ENCODE results near the gene SNUPN. TPM values are rescaled to one million over a fixed set of nuclear protein-coding genes. Genes with fewer than 3 reads are reported as not detected.

The SNUPN gene
- 19.5 TPM for total RNA-seq
- long read RNA-seq, transcript SNUPN-206 (9 exons, 1,682 nt) = minor isoform, 12 of 48 reads
- long read RNA-seq, transcript SNUPN-201 (9 exons, 1,513 nt) = major isoform, 26 of 48 reads
- long read RNA-seq, partial matches to known transcripts = 2 of 48 reads
- long read RNA-seq, other reads (novel, unspliced or antisense) = 8 of 48 reads

GRCh38 chr15:75625542-75626347 lies at the start of gene SNUPN:
Gene SNUPN, minus strand, starts transcription at chr15:75625725. Its CDS starts 4,674 bp downstream, at chr15:75621051.
- DNase-seq = peak; percentile 95
- intact Hi-C loops (cut with micrococcal nuclease) = no loop called here
- H3K27me3 ChIP-seq (ENCODE audit: low read depth) = no peaks in the 10 kb centered on the region
- peaks cover 31% of the 10 kb centered on the region for H3K4me1 ChIP-seq
- TF ChIP-seq CTCF (IDR thresholded peaks at IDR 0.05; ENCODE audit: borderline replicate concordance) = no peak
- H3K9me3 ChIP-seq (replicated peaks) = no peaks in the 10 kb centered on the region
- H3K27ac ChIP-seq (replicated peaks) = peak within 1 kb of the TSS; percentile 96
- H3K4me3 ChIP-seq = peak within 1 kb of the TSS; percentile 78
- no peaks in the 10 kb centered on the region for H3K36me3 ChIP-seq

- H3K36me3 ChIP-seq = peaks cover 5% of the 10 kb centered on the region
- TF ChIP-seq CTCF (IDR thresholded peaks at IDR 0.05; ENCODE audit: borderline replicate concordance) = no peak
- H3K27me3 ChIP-seq (ENCODE audit: low read depth) = no peaks in the 10 kb centered on the region
- intact Hi-C loops (cut with micrococcal nuclease) = no loop called here
- H3K9me3 ChIP-seq (replicated peaks) = no peaks in the 10 kb centered on the region
- H3K4me3 ChIP-seq = no peak overlapping the region
- H3K27ac ChIP-seq (replicated peaks) = peak overlapping the region; percentile 81
- no peak for DNase-seq
- H3K4me1 ChIP-seq = peaks cover 75% of the 10 kb centered on the region
These were observed 48.8 kb upstream of the SNUPN start for GRCh38 chr15:75674366-75674765.

GRCh38 chr15:75673426-75674235 lies 48.1 kb upstream of the SNUPN start:
- Histone ChIP-seq H3K9me3 (replicated peaks) (no peaks in the 10 kb centered on the region), H3K27me3 (ENCODE audit: low read depth) (no peaks in the 10 kb centered on the region), H3K27ac (replicated peaks) (peak overlapping the region; percentile 81), H3K36me3 (peaks cover 5% of the 10 kb centered on the region), H3K4me3 (peak overlapping the region; percentile 35), H3K4me1 (peaks cover 75% of the 10 kb centered on the region)
- peak; percentile 87 for DNase-seq
- intact Hi-C loops (cut with micrococcal nuclease) = no loop called here
- TF ChIP-seq CTCF (IDR thresholded peaks at IDR 0.05; ENCODE audit: borderline replicate concordance) = no peak

- H3K27me3 ChIP-seq (ENCODE audit: low read depth) = no peaks in the 10 kb centered on the region
- DNase-seq = peak; percentile 53
- H3K27ac ChIP-seq (replicated peaks) = peak overlapping the region; percentile 81
- H3K36me3 ChIP-seq = peaks cover 5% of the 10 kb centered on the region
- H3K9me3 ChIP-seq (replicated peaks) = no peaks in the 10 kb centered on the region
- intact Hi-C loops (cut with micrococcal nuclease) = no loop called here
- H3K4me1 ChIP-seq = peaks cover 79% of the 10 kb centered on the region
- peak overlapping the region; percentile 35 for H3K4me3 ChIP-seq
- TF ChIP-seq CTCF (IDR thresholded peaks at IDR 0.05; ENCODE audit: borderline replicate concordance) = no peak
These were observed 47.3 kb upstream of the SNUPN start for GRCh38 chr15:75672646-75673425.

All from left ventricle myocardium inferior (tissue), 1 donor.